ENCODE results near the gene MARCHF11. TPM values are rescaled to one million over a fixed set of nuclear protein-coding genes. Genes with fewer than 3 reads are reported as not detected.

MARCHF11 gene
- total and polyA plus RNA-seq, 2 of the 4 experiments (the other 2 are of a cell fraction) = not detected

DNA sequence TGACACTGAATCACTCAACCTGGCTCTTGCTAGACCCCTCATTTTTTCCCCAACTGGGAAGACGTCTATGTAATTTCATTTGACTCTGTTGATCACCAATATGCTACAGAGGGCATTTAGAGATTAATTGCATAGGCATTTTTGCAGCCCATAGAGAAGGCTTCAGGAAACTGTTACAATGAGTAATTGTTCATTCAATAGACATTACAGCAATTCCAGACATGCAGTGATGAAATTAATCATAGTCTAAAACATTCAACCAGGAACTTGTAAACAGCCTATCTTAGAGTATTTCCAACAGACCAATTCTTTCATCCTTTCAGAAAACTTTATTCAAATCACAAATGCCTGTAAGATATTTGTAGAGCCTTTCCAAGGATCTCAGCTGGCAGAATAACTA, 122.3 kb downstream of the MARCHF11 start:
- H3K14ac ChIP-seq (replicated peaks; ENCODE audit: low read depth, low read length) = no peak overlapping the region
- H2BK15ac ChIP-seq (ENCODE audit: low read depth, low read length) = no peak overlapping the region
- no peaks in the 10 kb centered on the region for H4K20me1 ChIP-seq (ENCODE audit: insufficient read depth, low read length)
- H3K4me2 ChIP-seq (ENCODE audit: low read depth, low read length) = no peak overlapping the region
- ChIA-PET CTCF (no interaction called here), POLR2A (ENCODE audit: unreplicated experiment) (no interaction called here)
- H4K91ac ChIP-seq (ENCODE audit: insufficient read depth, low read depth, low read length) = no peak overlapping the region
- dilution Hi-C loops (cut with HindIII; ENCODE audit: low sequenced_read_pairs, unreplicated experiment) (no loop called here), in situ Hi-C loops (cut with MboI; ENCODE audit: low sequenced_read_pairs) (no loop called here), intact Hi-C loops (cut with micrococcal nuclease) (no loop called here)
- no peaks in the 10 kb centered on the region for H3K9me3 ChIP-seq (ENCODE audit: control insufficient read depth, insufficient read depth, low read length)
- no CpG with 5 or more reads among the region's 1 CpG for WGBS, 2 experiments (ENCODE audit: extremely low coverage in 2 of 2, insufficient read length in 1 of 2)
- H2BK120ac ChIP-seq (ENCODE audit: low read depth, low read length) = no peak overlapping the region
- H3K27me3 ChIP-seq (ENCODE audit: control insufficient read depth, insufficient read depth, low read length) = no peaks in the 10 kb centered on the region; the same call in 1 of the 2 replicates
- H3K4me3 ChIP-seq (ENCODE audit: insufficient read depth, low read depth, low read length) = no peak overlapping the region
- no peak overlapping the region for H2BK5ac ChIP-seq (ENCODE audit: low read depth, low read length, poor library complexity, severe bottlenecking)
- no peak overlapping the region for H4K5ac ChIP-seq (ENCODE audit: low read depth, low read length)
- H3K23ac ChIP-seq (ENCODE audit: low read depth, low read length) = no peak overlapping the region
- H4K8ac ChIP-seq (ENCODE audit: low read depth in 2 of 2, low read length in 2 of 2) = no peak overlapping the region
- DNase-seq = no peak
- no peaks in the 10 kb centered on the region for H3K36me3 ChIP-seq (ENCODE audit: control insufficient read depth, insufficient read depth, low read length)
- no peak overlapping the region for H3K56ac ChIP-seq (ENCODE audit: extremely low read depth, insufficient read depth, low read length)
- H3K79me1 ChIP-seq (ENCODE audit: low read depth in 1 of 2, low read length in 2 of 2) = no peaks in the 10 kb centered on the region
- H2BK20ac ChIP-seq (ENCODE audit: low read depth, low read length) = no peak overlapping the region
- no peak overlapping the region for H3K9ac ChIP-seq (ENCODE audit: low read depth, low read length)
- no peak overlapping the region for H3K4ac ChIP-seq (ENCODE audit: low read depth, low read length)
- no peak overlapping the region for H2AK9ac ChIP-seq (replicated peaks; ENCODE audit: low read depth, low read length, poor library complexity)
- TF ChIP-seq, protein P1, sequence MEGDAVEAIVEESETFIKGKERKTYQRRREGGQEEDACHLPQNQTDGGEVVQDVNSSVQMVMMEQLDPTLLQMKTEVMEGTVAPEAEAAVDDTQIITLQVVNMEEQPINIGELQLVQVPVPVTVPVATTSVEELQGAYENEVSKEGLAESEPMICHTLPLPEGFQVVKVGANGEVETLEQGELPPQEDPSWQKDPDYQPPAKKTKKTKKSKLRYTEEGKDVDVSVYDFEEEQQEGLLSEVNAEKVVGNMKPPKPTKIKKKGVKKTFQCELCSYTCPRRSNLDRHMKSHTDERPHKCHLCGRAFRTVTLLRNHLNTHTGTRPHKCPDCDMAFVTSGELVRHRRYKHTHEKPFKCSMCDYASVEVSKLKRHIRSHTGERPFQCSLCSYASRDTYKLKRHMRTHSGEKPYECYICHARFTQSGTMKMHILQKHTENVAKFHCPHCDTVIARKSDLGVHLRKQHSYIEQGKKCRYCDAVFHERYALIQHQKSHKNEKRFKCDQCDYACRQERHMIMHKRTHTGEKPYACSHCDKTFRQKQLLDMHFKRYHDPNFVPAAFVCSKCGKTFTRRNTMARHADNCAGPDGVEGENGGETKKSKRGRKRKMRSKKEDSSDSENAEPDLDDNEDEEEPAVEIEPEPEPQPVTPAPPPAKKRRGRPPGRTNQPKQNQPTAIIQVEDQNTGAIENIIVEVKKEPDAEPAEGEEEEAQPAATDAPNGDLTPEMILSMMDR (conservative IDR thresholded peaks at IDR 0.05; ENCODE audit: low read depth, low read length) = no peak
- TF ChIP-seq FOS (IDR thresholded peaks at IDR 0.05; ENCODE audit: low read depth, low read length) (no peak), RAD21 (IDR thresholded peaks at IDR 0.05; ENCODE audit: low read length) (no peak), RCOR1 (IDR thresholded peaks at IDR 0.05; ENCODE audit: insufficient replicate concordance, low read length) (no peak), SMC3 (IDR thresholded peaks at IDR 0.05; ENCODE audit: low read depth, low read length) (no peak), USF2 (IDR thresholded peaks at IDR 0.05; ENCODE audit: low read depth, low read length) (no peak), MXI1 (IDR thresholded peaks at IDR 0.05; ENCODE audit: borderline replicate concordance, low read depth, low read length) (no peak), CEBPB (IDR thresholded peaks at IDR 0.05; ENCODE audit: low read depth, low read length) (no peak), RFX5 (IDR thresholded peaks at IDR 0.05; ENCODE audit: low read depth, low read length) (no peak), ELK1 (IDR thresholded peaks at IDR 0.05; ENCODE audit: borderline replicate concordance, low read depth, low read length) (no peak), MAFK (IDR thresholded peaks at IDR 0.05; ENCODE audit: low read depth, low read length) (no peak), BHLHE40 (IDR thresholded peaks at IDR 0.05; ENCODE audit: low read depth, low read length) (no peak)
- no peaks in the 10 kb centered on the region for H3K4me1 ChIP-seq (ENCODE audit: control insufficient read depth, insufficient read depth, low read length)
- H3K27ac ChIP-seq (ENCODE audit: insufficient read depth, low read length) = no peak overlapping the region
- H2AK5ac ChIP-seq (ENCODE audit: low read depth, low read length) = no peak overlapping the region
- H3K9me1 ChIP-seq (ENCODE audit: insufficient read depth, low read length) = peaks cover 3% of the 10 kb centered on the region; the same call in 1 of the 2 replicates
- H3K18ac ChIP-seq (ENCODE audit: low read depth, low read length) = no peak overlapping the region
- BruUV-seq (replicated peaks) = no TSS peak
- no peak for ATAC-seq (ENCODE audit: low read depth)
- no peak overlapping the region for H2AFZ ChIP-seq (replicated peaks; ENCODE audit: low read length, poor library complexity)
